Superior temporal gyrus (tissue), 1 donor: ENCODE data around the gene RNF34.
A peak's percentile ranks its signal among the peaks of the same experiment; 100 is the strongest.
"Not testable (repeated sequence)": the region's sequence is repeated elsewhere in the genome, so short reads cannot be mapped to it uniquely, and the experiment has no call there.

Experiments
- DNase-seq: peaks from one replicate; pipeline ENCODE4 v3.0.0-alpha.2; 2016; ENCODE audit errors: extremely low spot score

Gene RNF34

DNA sequence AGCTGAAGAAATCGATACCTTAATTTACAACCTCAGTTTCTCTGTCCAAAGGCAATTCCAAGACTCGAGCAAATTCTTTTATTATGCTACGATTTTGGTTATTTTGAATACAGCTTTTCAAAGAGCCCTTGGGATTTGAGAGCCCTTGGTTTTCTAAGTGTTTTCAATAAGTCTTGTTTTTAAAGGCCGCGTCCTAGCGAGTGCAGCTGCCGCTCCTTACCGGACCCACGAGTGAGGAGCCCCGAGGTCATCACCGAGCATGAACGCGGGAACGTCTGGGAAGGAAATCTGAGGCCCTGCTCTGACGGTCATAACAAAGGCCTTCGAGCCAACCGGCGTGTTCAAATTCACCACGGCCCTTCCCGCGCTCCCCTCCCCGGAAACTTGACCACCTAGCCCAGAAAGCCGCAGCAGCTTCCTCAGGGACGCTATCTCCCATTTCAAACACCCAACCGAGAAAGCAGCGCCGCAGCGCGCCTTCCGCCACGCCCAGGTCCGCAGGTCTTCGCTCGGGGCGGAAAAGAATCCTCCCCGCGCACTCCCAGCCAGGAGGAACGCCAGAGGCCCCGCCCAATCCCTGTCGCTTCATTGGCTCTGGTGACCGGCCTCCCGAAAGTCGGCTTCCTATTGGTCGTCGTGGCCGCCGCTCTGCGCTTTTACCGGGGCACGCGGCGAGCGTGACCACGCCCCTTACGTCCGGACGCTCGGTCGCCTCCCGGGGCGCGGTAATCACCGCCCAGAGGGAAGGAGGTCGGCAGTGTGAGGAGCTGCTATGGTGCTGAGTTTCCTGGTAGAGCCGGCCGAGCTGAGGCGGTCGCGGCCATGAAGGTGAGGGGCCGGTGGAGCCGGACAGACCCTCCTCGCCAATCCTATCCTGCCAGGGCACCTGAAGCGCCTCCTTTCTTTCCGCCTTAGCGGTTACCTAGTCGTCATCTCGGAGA, at the start of gene RNF34:
Gene RNF34 (plus strand): TSS at position 728 of the 941 bp plus-strand sequence. CDS start 95 bp downstream, at position 823.
- DNase-seq = peak; percentile 99

DNA sequence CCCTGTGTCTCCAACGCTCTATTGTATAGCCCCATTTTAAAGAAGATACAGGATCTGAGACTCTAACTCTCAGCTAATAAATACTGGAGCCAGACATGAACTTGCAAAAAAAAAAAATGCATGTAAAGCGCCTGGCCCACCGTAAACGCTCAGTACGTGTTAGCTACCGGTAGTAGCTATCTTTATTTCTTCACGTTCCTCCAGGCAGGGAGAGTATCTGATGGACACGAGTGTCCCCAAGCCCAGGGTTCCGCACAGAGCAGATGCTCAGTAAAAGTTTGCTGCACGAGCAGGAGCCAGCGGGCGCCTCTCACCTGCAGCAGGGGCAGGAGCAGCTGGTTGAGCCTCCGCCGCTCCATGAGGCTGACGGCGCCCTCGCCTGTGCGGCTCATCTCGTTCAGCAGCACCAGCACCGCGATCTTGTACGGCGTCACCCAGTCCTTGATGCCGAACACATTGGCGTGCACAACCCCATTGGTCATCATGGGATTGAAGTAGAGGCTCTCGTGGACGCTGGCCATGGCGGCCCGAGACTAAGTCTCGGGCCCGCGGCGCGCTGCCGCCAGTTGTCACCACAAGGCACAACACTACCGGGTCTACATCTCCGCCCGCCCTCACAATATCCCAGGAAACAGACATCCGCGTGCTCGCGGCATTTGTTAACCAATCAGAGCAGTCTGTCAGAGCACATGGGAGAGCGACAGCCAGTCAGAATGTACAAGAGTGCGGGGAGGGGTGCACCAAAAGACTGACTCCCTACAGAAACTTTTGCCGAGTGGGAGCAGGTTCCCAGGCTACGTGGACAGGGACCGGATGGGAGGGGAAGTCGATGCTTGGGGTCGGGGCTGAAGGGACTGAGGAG, 47.9 kb upstream of the RNF34 start, which contains the start of gene ANAPC5:
Gene ANAPC5 (minus strand): TSS at position 592 of the 862 bp plus-strand sequence. CDS start 71 bp downstream, at position 521.
- DNase-seq = peak; percentile 98

GRCh38 chr12:121352682-121353018, 47.3 kb upstream of the RNF34 start:
- DNase-seq = no peak

DNA sequence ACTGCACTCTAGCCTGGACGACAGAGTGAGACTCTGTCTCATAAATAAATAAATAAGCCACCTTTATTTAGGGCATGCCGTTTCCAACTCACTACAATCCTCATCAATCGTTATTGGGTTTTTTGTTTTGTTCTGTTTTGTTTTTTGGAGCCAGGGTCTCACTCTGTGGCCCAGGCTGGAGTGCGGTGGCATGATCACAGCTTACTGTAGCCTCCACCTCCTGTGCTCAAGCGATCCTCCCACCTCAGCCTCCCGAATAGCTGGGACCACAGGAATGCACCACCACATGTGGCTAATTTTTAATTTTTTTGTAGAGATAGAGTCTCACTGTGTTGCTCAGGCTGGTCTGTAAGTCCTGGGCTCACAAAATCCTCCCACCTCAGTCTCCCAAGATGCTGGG, 44.1 kb upstream of the RNF34 start:
- DNase-seq = no peak

- DNase-seq = no peak
These were observed 43.3 kb upstream of the RNF34 start for GRCh38 chr12:121356657-121357056.

- DNase-seq = no peak
These were observed 42.6 kb upstream of the RNF34 start for GRCh38 chr12:121357331-121357730.

GRCh38 chr12:121358073-121358472, 41.8 kb upstream of the RNF34 start:
- DNase-seq = no peak

- DNase-seq = no peak
These were observed 35.2 kb upstream of the RNF34 start for GRCh38 chr12:121364683-121365121.

GRCh38 chr12:121365416-121366062, 34.4 kb upstream of the RNF34 start:
- no peak for DNase-seq

DNA sequence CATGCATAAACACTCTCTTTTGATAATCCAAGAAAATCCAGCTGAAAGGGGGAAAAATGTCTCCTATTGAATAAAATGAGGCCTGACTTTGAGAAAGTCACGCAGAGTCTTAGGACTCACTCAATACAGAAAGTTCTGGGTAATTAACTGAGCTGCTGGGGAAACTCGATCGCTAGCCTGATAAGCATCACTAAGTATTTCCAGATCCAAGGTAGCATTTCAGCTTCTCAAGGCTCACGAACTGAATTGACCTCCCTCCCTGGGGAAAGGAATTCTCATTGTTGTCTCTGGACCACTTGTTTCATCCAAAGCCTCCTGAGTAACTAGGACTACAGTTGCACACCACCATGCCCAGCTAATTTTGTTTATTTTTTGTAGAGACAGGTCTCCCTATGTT, 33.9 kb upstream of the RNF34 start:
- no peak for DNase-seq

DNA sequence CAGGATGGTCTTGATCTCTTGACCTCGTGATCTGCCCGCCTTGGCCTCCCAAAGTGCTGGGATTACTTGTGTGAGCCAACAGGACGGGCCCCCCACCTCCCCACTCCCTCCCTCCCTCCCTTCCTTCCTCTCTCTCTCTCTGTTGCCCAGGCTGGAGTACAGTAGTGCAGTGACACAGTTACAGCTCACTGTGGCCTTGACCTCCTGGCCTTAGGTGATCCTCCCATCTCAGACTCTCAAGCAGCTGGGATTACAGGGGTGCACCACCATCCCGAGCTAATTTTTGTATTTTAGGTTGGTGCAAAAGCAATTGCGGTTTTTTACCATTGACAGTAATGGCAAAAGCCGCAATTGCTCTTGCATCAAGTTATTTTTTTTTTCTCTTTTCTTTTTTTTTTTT, 28.5 kb upstream of the RNF34 start:
- DNase-seq = no peak

DNA sequence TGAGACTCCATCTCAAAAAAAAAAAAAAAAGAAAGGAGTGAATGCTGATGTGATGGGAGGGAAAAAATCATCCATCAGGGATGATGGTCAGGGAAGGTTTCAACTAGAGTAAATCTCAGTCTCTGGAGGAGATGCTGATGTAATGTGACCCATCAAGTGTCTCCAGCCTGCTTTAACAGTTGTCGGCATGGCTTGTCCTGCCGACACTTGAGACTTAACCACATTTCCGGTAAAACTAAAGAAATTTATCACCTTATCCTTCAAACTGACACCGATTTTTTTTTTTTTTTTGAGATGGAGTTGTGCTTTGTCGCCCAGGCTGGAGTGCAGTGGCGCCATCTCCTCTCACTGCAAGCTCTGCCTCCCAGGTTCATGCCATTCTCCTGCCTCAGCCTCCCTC, 26.2 kb upstream of the RNF34 start:
- no peak for DNase-seq

GRCh38 chr12:121374336-121374735, 25.6 kb upstream of the RNF34 start:
- not testable (repeated sequence) for DNase-seq

GRCh38 chr12:121374945-121375584, 24.9 kb upstream of the RNF34 start:
- DNase-seq = not testable (repeated sequence)

DNA sequence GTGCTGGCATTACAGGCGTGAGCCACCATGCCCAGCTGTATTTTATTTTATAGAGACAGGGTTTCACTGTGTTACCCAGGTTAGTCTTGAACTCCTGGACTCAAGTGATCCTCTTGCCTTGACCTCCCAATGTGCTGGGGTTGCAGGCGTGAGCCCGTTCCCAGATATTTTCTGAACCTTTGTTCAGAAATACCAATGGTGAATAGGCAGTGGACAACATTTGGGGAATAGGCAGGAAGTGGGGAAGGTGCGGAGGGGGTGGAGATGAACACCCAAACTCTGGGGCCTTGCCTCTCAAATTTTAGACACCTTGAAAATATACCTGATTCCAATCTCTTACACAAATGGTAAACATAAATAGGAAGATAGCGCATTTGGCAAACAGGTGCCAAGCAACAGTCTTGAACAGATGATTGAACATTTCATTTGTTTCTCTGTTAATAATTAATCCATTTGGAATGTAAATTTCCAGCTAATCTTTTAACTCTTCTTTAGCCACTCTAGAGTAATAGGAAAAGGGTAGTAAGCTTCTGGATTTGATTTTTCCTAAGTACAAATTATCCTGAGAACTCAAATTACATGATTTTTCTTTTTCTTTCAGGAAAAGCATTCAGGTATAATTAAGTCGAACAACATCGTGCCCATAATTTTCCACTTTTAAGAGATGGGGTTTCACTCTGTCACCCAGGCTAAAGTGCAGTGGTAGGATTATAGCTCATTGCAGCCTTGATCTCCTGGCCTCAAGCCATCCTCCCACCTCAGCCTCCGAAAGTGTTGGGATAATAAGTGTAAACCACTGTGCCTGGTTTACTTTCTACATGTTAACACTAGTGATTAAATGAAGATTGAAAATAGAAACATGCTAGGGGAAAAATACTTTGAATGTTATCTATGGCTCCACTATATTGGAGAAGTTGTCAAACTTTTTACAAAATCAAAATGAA, 22.9 kb upstream of the RNF34 start:
- no peak for DNase-seq

GRCh38 chr12:121378736-121379135, 21.2 kb upstream of the RNF34 start:
- no peak for DNase-seq

DNA sequence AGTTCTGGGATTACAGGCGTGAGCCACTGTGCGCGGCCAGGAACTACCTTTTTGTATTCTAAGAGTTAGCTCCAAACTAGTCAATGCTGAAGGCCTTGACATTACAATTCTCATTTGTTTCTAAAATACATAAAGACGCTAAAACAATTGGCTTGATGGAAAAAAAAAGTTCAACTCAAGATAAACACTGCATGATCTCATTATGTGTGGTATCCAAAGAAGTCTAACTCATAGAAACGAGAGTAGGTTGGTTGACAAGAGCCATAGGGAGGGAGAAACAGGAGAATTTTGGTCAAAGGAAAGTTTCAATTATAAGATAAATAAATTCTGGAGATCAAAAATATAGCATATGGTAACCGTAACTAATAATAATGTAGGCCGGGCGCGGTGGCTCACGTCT, 20.0 kb upstream of the RNF34 start:
- no peak for DNase-seq

DNA sequence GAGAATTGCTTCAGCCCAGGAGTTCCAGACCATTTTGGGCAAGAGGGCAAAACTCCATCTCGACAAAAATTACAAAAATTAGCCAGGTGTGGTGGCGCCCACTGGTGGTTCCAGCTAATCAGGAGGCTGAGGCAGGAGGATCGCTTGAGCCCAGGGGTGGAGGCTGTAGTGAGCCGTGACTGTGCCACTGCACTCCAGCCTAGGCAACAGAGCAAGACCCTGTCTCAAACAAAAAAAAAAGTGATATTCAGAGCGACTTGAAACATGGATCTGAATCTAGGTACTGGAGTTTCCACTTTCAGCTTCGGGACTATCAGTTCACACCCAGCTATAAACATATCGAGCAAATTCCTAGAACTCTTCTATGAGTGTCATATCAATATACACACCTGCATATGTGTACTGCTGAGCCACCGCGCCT, 16.3 kb upstream of the RNF34 start:
- DNase-seq = no peak

DNA sequence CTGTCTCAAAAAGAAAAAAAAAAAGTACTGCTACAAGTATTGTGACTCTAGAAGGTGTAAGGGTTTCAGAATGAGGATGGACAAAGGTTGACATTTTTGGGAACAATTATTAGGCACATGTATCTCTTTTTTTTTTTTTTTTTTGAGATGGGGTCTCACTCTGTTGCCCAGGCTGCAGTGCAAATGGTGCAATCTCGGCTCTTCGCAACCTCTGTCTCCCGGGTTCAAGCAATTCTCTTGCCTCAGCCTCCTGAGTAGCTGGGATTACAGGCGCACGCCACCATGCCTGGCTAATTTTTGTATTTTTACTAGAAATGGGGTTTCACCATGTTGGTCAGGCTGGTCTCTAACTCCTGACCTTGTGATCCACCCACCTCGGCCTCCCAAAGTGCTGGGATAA, 15.0 kb upstream of the RNF34 start:
- not testable (repeated sequence) for DNase-seq

- no peak for DNase-seq
These were observed 11.4 kb upstream of the RNF34 start for GRCh38 chr12:121388421-121388981.
